T-helper 17 cell (primary cell): ENCODE data around the gene ELP5. TPM values are rescaled to one million over a fixed set of nuclear protein-coding genes. Genes with fewer than 3 reads are reported as not detected.
A peak's percentile ranks its signal among the peaks of the same experiment; 100 is the strongest.

ENCODE experiments used
- ATAC-seq: fragments of 150-1000 bp; cut with Tn5 transposase; 2 replicates; pipeline ENCODE4 v1.10.0; 2021; ENCODE audit warnings: mild to moderate bottlenecking, moderate library complexity
- DNase-seq, 3 donors: peaks; one replicate each; pipeline versions ENCODE4 v3.0.0 to v3.0.0-alpha.2; 2020 to 2021
- H3K9me3 ChIP-seq: one replicate; pipeline ENCODE4 v1.7.0; 2013; ENCODE audit warnings: low read length, mild to moderate bottlenecking; ENCODE audit not compliant: control insufficient read depth, poor library complexity, severe bottlenecking
- H3K27ac Mint-ChIP-seq: one replicate; pipeline ENCODE4 v1.8.0; 2022; ENCODE audit warnings: mild to moderate bottlenecking, moderate library complexity, mixed read lengths
- H3K27me3 Mint-ChIP-seq: one replicate; pipeline ENCODE4 v1.8.0; 2022; ENCODE audit warnings: mixed read lengths
- H3K36me3 Mint-ChIP-seq: one replicate; pipeline ENCODE4 v1.8.0; 2022; ENCODE audit warnings: low read depth, mixed read lengths
- H3K4me1 Mint-ChIP-seq: one replicate; pipeline ENCODE4 v1.8.0; 2022; ENCODE audit warnings: mild to moderate bottlenecking, mixed read lengths
- H3K4me3 Mint-ChIP-seq: one replicate; pipeline ENCODE4 v1.8.0; 2022; ENCODE audit warnings: mild to moderate bottlenecking, moderate library complexity, mixed read lengths
- total RNA-seq, 4 donors: library from RNA in 2 of 4; stranded (reverse) in 2 of 4; gene quantifications; one replicate each; pipeline ENCODE4 v1.2.3 and lab custom pipeline; 2022 to 2026

ELP5 gene
- total RNA-seq, 2 donors from 2014 or later: 43.0 to 51.0 TPM

GRCh38 chr17:7293816-7294613 lies 42.0 kb downstream of the ELP5 start:
- DNase-seq (peak in 1 of 3 donors; percentile 40), ATAC-seq (no peak)
- Mint-ChIP-seq H3K4me1 (peaks cover 14% of the 10 kb centered on the region), H3K4me3 (peak overlapping the region; percentile 88), H3K27ac (no peak overlapping the region), H3K36me3 (peaks cover 3% of the 10 kb centered on the region), H3K27me3 (peaks cover 12% of the 10 kb centered on the region)
- no peaks in the 10 kb centered on the region for H3K9me3 ChIP-seq

DNA sequence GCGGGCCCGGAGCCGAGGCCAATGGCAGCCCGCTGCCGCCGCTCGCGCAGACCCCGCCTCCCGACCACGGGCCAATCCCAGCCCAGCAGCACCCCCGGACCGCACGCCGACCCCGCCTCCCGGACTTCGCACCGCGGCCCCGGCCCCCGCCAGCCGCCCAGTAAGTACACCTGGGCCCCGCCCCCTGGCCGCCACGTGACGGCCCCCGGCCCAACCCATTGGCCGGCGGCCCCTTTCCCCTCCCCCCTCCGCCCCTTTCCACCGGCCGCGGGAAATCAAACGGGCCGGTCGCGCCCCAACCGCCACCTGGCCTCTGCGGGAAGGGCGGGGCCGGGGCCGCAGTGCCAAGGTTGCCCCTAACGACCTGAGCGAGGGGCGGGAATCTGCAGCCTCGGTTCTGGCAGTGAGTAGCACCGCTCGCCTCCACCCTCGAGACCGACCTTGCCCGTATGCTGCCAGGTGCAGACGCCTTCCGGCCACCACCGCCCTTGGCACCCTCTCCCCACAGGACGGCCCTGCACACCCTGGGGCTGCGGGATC lies 42.7 kb downstream of the ELP5 start, which contains the start of gene YBX2:
Gene YBX2 (minus strand): TSS at position 26 of the 540 bp plus-strand sequence. CDS start 139 bp downstream, outside the sequence.
- Mint-ChIP-seq H3K4me3 (peak within 1 kb of the TSS; percentile 88), H3K27me3 (peaks cover 13% of the 10 kb centered on the region), H3K27ac (peak within 1 kb of the TSS; percentile 85), H3K36me3 (peaks cover 3% of the 10 kb centered on the region), H3K4me1 (peaks cover 14% of the 10 kb centered on the region)
- no peaks in the 10 kb centered on the region for H3K9me3 ChIP-seq
- DNase-seq (peak in 2 of 3 donors; percentile 75 to 76), ATAC-seq (peak; percentile 83)

- H3K27ac Mint-ChIP-seq: peak overlapping the region; percentile 85
- no peak for DNase-seq
- peaks cover 5% of the 10 kb centered on the region for H3K36me3 Mint-ChIP-seq
Observed at GRCh38 chr17:7295230-7296180, 43.5 kb downstream of the ELP5 start.

DNA sequence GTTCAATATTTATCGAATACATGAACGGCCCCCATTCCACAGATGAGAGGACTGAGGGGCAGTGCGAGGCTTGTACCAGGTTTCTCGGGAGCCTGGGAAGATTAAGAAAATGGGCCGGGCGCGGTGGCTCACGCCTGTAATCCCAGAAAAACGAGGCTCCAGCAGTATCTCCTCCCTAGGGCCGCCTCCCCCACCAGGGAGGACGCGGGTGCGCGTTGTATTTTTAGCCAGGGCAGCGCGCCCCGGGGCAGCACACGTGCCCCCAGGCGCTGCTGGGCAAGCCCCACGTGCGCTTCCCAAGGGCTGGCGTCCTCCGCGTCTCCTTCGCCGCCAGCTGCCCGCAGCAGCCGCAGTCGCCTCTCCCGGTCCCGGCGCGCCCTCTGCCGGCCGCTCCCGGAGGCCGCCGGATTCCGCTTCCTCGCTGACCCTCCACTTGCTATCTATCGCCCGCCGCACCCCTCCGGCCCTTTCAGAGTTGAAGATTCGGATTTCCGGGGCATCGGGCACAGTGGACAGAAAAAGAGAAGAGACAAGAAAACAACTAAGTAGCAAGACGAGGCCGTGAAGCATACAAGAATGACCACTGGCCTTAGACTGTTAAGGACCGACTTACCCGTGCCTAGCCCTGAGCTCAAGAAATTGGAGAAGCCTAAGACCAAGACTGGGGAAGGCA lies 44.3 kb downstream of the ELP5 start:
- no peaks in the 10 kb centered on the region for H3K9me3 ChIP-seq
- DNase-seq (peak; percentile 56 to 66 (median 57)), ATAC-seq (peak; percentile 33)
- Mint-ChIP-seq H3K27me3 (peaks cover 18% of the 10 kb centered on the region), H3K36me3 (peaks cover 5% of the 10 kb centered on the region), H3K27ac (no peak overlapping the region), H3K4me3 (peak overlapping the region; percentile 43), H3K4me1 (peaks cover 14% of the 10 kb centered on the region)

More at GRCh38 chr17:7295230-7296180, 43.5 kb downstream of the ELP5 start:
- Mint-ChIP-seq H3K4me1 (peaks cover 14% of the 10 kb centered on the region), H3K27me3 (peaks cover 18% of the 10 kb centered on the region), H3K4me3 (peak overlapping the region; percentile 88)
- H3K9me3 ChIP-seq: no peaks in the 10 kb centered on the region
- ATAC-seq: no peak

DNA sequence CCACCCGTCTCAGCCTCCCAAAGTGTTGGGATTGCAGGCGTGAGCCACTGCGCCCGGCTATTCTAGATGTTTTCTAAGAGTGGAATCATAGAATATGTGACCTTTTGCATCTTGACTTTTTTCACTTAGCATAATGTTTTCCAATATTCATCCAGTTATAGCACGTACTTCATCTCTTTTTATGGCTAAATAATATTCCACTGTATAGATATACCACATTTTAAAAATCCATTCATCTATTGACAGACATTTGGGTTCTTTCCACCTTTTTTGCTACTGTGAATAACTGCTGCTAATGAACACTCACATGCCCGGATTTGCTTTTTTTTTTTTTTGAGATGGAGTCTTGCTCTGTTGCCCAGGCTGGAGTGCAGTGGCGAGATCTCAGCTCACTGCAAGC lies 52.2 kb downstream of the ELP5 start:
- ATAC-seq (no peak), DNase-seq (no peak)
- H3K9me3 ChIP-seq: no peaks in the 10 kb centered on the region
- H3K27me3 Mint-ChIP-seq: peaks cover 5% of the 10 kb centered on the region
- peaks cover 5% of the 10 kb centered on the region for H3K36me3 Mint-ChIP-seq
- H3K4me1 Mint-ChIP-seq: peaks cover 9% of the 10 kb centered on the region
- H3K4me3 Mint-ChIP-seq: no peak overlapping the region
- H3K27ac Mint-ChIP-seq: no peak overlapping the region

DNA sequence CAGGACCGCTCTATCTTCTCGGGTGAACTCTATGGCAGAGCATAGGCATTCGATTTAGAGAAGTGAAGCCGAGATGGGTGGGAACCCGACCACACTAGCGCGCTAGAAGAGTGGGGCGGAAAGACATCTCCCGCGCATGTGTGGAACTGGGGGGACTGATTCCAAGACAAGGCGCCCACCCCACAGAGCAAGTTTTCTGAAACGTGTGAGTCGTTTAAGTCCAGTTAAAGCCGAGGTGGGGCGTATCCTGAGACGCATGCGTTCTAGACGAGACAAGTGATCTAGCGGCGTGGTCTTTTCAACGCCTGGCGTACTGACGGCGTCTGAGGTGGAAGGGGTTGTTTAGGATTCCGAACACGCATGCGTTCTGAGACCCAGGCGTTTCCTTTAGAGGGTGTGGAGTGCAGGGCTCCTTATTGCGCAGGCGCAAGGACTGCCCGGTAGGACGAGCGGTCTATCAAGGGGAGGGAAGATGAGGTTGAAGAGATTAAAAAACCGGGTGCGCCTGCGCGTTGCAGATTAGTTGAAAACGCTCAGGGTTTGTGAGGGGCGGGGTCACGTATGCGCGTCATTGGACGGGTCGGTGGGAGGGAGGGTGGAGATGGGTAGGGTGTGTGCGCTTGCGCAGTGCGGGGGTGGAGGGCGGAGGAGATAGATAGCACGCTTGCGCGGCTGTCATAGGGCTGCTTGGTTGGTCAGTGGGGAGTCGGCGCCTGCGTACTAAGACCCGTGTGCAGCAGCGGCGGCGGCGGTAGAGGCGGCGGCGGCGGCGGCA lies 55.1 kb downstream of the ELP5 start, which contains the start of gene EIF5A:
Gene EIF5A (plus strand): TSS at position 718 of the 775 bp plus-strand sequence. CDS start 2,008 bp downstream, outside the sequence.
- Mint-ChIP-seq H3K27ac (peak within 1 kb of the TSS; percentile 97), H3K36me3 (peaks cover 19% of the 10 kb centered on the region), H3K4me3 (peak within 1 kb of the TSS; percentile 96), H3K27me3 (no peaks in the 10 kb centered on the region), H3K4me1 (peaks cover 33% of the 10 kb centered on the region)
- ATAC-seq (peak; percentile 77), DNase-seq (peak; percentile 98 to 100 (median 100))
- H3K9me3 ChIP-seq: no peaks in the 10 kb centered on the region

GRCh38 chr17:7307686-7308624 lies 55.9 kb downstream of the ELP5 start:
- H3K9me3 ChIP-seq: no peaks in the 10 kb centered on the region
- H3K4me3 Mint-ChIP-seq: peak overlapping the region; percentile 96
- ATAC-seq (peak; percentile 9), DNase-seq (peak; percentile 52 to 60 (median 56))
- H3K4me1 Mint-ChIP-seq: peaks cover 35% of the 10 kb centered on the region
- H3K27ac Mint-ChIP-seq: peak overlapping the region; percentile 97
- peaks cover 19% of the 10 kb centered on the region for H3K36me3 Mint-ChIP-seq
- H3K27me3 Mint-ChIP-seq: no peaks in the 10 kb centered on the region

- H3K27me3 Mint-ChIP-seq: no peaks in the 10 kb centered on the region
- H3K36me3 Mint-ChIP-seq: peaks cover 19% of the 10 kb centered on the region
- H3K27ac Mint-ChIP-seq: peak overlapping the region; percentile 97
- peak overlapping the region; percentile 96 for H3K4me3 Mint-ChIP-seq
- H3K4me1 Mint-ChIP-seq: peaks cover 43% of the 10 kb centered on the region
- H3K9me3 ChIP-seq: no peaks in the 10 kb centered on the region
- ATAC-seq: peak; percentile 51
- peak; percentile 72 to 82 (median 76) for DNase-seq
Observed at GRCh38 chr17:7308625-7309433, 56.8 kb downstream of the ELP5 start.
